A172 (cell line): Measurements from ENCODE around the gene ACSS1. TPM values are rescaled to one million over a fixed set of nuclear protein-coding genes. Genes with fewer than 3 reads are reported as not detected.

ENCODE experiments used
- DNase-seq: peaks from one replicate; pipeline ENCODE4 v3.0.0-alpha.2; 2015; ENCODE audit warnings: low spot score
- total RNA-seq: library from RNA; depleted of rRNA; stranded (reverse); fragments of >200 nt; shearing (Covaris generic); gene quantifications from 2 replicates; pipeline ENCODE4 v1.2.3, GENCODE V29; 2014

The ACSS1 gene
- total RNA-seq, 1 experiment from 2014 or later = 0.10 TPM

- DNase-seq = no peak
These were observed 20.7 kb upstream of the ACSS1 start for GRCh38 chr20:25078662-25079061.

- no peak for DNase-seq
These were observed 19.8 kb upstream of the ACSS1 start for GRCh38 chr20:25077610-25078169.

- peak; percentile 81 for DNase-seq
These were observed 19.0 kb upstream of the ACSS1 start for GRCh38 chr20:25076731-25077609.

GRCh38 chr20:25076201-25076600 lies 18.3 kb upstream of the ACSS1 start:
- DNase-seq = peak; percentile 92

- no peak for DNase-seq
These were observed 15.6 kb upstream of the ACSS1 start for GRCh38 chr20:25073544-25073943.

- peak; percentile 74 for DNase-seq
These were observed 14.4 kb upstream of the ACSS1 start for GRCh38 chr20:25072226-25072811.

- no peak for DNase-seq
These were observed 13.8 kb upstream of the ACSS1 start for GRCh38 chr20:25071734-25072133.

- no peak for DNase-seq
These were observed 13.0 kb upstream of the ACSS1 start for GRCh38 chr20:25070821-25071473.

- no peak for DNase-seq
These were observed 9.4 kb upstream of the ACSS1 start for GRCh38 chr20:25067102-25067987.

GRCh38 chr20:25066386-25066785 lies 8.4 kb upstream of the ACSS1 start:
- DNase-seq = no peak

GRCh38 chr20:25065625-25066338 lies 7.8 kb upstream of the ACSS1 start:
- DNase-seq = peak; percentile 58

GRCh38 chr20:25065072-25065624 lies 7.2 kb upstream of the ACSS1 start:
- DNase-seq = no peak

- no peak for DNase-seq
These were observed 6.7 kb upstream of the ACSS1 start for GRCh38 chr20:25064561-25065071.

- DNase-seq = no peak
These were observed 6.0 kb upstream of the ACSS1 start for GRCh38 chr20:25063981-25064380.

- no peak for DNase-seq
These were observed 5.6 kb upstream of the ACSS1 start for GRCh38 chr20:25063546-25063945.

- DNase-seq = no peak
These were observed 4.9 kb upstream of the ACSS1 start for GRCh38 chr20:25062841-25063240.

- no peak for DNase-seq
These were observed 4.0 kb upstream of the ACSS1 start for GRCh38 chr20:25061821-25062530.

- no peak for DNase-seq
These were observed 3.3 kb upstream of the ACSS1 start for GRCh38 chr20:25061103-25061799.
